GM18499 (cell line): ENCODE results near the gene SIAH3.

Experiments
- ATAC-seq: cut with Tn5 transposase; IDR thresholded peaks from one replicate; pipeline ENCODE4 v1.9.1; 2021; ENCODE audit warnings: moderate number of reproducible peaks; ENCODE audit not compliant: insufficient read depth, unreplicated experiment

The SIAH3 gene

DNA sequence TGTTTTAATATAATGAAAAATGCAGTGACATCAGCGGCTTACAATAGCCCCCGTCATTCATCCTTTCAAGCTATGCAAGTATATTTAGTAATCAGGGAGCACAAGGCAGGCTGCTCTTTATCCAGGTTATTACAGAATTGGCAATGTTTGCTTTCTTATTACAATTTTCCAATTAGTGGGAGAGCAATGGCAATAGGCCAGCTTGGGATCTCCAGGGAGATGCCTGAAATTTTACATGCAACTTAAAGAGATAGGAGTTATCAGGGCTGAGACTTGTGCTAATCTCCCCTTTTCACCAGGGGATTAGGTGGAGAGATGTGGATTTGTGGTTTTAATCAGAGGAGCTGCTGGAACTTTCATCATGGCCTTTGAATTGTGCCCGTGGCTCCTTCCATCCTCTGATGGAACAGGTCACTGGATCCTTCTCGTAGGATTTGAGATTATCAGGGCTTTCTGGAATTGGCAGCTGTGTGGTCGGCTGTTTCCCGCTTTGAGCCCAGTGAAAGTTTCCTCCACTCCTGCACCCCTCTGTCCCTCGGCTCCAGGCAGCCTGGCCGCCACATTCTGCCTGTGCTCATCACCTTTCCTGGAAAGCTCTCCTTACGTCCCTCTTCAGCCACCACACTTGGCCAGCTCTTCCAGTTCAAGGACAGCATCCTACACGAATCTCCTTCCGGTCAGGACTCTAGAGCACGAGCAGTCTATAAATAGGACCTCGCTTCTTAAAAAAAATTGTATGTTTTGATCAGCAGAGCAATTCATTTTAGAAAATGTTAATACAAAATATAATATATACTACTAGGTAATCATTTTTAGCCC is 102.4 kb downstream of the SIAH3 start:
- ATAC-seq = no peak

DNA sequence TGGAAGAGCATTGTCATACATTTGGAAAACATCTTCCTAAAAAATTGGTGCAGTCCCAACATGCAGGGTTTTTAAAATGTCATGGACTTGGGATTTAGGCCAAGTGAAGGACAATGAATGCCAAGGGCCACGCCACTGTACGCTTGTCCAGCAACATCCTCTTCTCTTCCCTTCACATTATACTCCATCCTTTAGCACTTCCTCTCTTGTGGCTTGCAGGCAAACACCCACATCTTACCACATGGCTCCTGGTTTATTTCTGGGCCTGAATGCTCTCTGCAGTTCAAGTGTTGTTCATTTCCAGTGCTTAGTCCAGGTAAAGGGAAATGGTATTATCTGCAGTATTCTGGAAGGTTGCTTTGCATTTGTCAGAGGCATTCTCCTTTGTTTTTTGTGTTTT is 104.5 kb downstream of the SIAH3 start:
- ATAC-seq = no peak

DNA sequence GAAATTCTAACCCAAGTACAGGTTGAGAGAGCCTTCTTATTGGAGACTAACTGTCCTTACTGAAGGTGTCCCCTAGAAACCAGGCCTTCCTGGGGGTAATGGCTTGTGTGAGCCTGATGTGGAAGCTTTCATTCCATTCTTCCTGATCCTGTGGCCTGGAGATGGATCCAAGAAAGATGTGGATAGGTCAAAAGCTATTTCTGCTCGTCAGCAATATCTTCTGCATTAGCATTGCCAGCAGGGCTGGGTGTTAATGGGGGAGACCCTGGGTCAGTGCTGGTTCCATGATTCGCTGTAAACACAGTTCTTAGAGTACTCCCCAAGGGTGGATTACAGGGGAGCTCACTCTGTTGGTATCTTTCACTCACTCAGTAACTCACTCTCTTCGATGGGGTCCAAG is 106.6 kb downstream of the SIAH3 start:
- ATAC-seq = no peak

DNA sequence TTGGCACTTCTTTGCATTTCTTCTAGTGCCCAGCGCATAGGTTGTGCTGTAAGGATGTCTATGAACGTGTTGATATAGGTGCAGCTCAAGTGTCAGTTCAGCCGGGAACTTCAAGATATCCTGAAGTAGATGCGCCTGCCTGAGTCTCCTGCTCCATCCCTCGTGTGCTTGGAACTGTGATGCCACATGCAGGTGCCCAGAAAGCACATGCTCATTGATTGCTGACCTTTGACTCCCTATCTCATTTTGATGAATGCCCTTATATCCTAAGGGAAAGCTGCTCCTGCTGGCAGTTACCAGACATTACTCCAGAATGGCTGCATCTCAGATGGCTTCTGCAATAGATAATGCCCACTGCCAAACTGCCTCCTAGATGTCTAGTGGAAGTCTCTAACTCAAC is 108.6 kb downstream of the SIAH3 start:
- no peak for ATAC-seq

DNA sequence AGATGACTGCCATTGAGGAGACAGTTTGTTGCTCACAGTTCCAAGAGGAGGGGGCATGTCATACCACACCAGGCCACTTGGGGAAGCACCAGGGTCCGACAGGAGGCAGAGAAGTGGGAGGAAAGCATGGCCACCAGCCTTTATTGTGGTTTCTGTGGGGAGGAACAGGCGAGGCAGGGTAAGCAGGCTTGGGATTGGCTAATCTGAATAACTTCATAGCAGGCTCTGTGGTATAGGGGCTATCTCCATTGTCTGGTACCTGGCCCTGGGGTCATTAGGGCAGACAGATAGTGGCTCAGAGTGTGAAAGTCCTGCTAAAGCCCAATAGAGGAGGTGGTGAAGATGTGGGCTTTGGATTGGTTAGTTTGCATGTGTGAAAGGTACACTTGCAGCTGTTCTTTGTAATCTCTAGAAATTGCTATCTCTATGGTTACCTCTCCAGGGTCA is 114.0 kb downstream of the SIAH3 start:
- no peak for ATAC-seq

DNA sequence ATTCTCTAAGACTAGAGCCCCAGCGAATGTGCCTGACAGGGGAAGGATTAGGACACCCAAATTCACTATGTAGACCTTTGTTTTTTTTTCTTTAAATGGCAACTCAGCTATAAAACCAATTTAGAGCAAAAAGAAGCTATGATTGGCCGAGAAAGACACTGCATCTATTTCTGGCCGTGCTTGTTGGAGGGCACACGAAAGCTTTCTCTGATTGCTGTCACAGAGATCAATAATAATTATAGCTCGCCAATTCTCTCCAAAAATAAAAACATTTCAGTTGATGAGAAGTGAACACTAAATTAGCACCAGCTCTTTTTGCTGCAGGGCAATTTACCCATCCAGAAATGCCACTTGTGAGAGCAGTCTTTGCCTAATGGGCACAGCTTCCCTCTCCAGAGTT is 118.2 kb downstream of the SIAH3 start:
- ATAC-seq = no peak

DNA sequence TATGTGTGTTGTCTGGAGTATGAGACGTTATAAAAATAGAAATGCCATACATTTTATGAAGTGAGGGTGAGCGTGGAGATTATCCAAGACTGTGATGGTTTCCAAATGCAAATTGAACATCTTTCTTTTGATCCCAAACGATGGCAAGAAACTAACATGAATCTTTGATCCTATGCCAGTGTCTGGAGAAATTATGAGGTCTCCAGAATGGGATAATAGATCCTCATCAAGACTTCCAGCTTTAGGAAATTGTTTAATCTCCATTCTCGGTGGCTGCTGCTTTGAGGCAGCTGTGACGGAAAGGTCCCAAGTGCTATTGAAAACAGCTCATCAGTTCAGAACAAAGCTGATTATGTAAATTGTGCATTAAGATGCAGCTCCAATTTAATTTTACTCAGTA is 118.6 kb downstream of the SIAH3 start:
- ATAC-seq = no peak

DNA sequence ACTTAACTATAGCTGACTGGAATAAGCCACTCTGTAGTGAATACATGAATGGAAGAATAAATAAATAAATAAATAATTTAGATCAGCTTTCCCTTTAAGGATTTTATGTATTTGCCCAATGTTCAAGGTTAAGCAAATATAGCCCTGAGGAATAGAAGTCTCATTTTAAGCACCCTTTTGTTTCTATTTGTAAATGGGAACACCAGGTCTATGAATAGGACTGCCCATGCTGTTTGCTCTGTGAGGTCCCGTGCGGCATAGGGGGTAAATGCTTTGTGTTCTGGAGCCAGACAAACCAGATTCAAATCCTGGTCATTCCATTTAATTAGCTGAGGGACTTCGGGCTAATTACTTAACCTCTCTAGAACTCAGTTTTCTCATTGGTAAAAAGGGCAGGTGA is 120.1 kb downstream of the SIAH3 start:
- ATAC-seq = no peak

DNA sequence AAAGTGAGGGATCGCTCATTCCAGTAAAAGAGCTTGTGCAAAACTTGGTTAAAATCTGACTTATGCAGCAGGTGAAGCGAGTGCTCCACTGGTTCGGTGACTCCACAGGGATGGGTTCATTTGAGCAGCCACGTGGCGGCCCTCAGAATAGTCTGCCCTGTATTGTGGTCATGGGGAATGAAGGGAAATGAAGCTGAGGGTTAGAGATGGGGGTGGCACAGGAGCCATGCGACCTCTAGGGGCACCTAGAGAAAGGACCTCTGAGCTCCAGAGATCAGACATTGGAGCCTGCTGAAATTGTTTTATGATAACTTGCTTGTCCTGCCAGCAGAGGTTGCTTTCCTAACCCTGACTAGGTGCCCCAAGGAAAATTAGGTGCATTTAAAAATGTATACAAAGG is 122.8 kb downstream of the SIAH3 start:
- ATAC-seq = no peak
